Mesodermal cell (in vitro differentiated cells): Measurements from ENCODE around the gene CNOT9.

Source experiments
- H3K27ac ChIP-seq: 2 replicates; pipeline ENCODE4 v1.7.0; 2013; ENCODE audit warnings: mild to moderate bottlenecking, low read depth, low read length, moderate library complexity; ENCODE audit not compliant: severe bottlenecking
- H3K36me3 ChIP-seq: 2 replicates; pipeline ENCODE4 v1.7.1; 2013; ENCODE audit warnings: mild to moderate bottlenecking, low read length, moderate library complexity; ENCODE audit not compliant: control insufficient read depth, insufficient read depth
- H3K4me1 ChIP-seq: one replicate; pipeline ENCODE4 v1.7.1; 2013; ENCODE audit warnings: mild to moderate bottlenecking, low read length; ENCODE audit not compliant: insufficient read depth, control insufficient read depth, poor library complexity, severe bottlenecking
- H3K4me3 ChIP-seq: 2 replicates; pipeline ENCODE4 v1.7.0; 2013; ENCODE audit warnings: low read length, control low read depth, mild to moderate bottlenecking; ENCODE audit not compliant: insufficient read depth, poor library complexity, severe bottlenecking; ENCODE audit errors: extremely low read depth
- H3K9me3 ChIP-seq: 2 replicates; pipeline ENCODE4 v1.7.1; 2013; ENCODE audit warnings: mild to moderate bottlenecking, low read length, moderate library complexity; ENCODE audit not compliant: control insufficient read depth
- WGBS, 2 experiments: methylation state at CpG; one replicate each; pipeline ENCODE4 v1.1.5; 2013; ENCODE audit warnings: missing lambda C conversion rate in 2 of 2; ENCODE audit not compliant: insufficient coverage in 2 of 2; 5-methylcytosine and 5-hydroxymethylcytosine counted together

The CNOT9 gene

GRCh38 chr2:218577482-218578220, 9.0 kb downstream of the CNOT9 start:
- Histone ChIP-seq H3K4me3 (no peak overlapping the region), H3K4me1 (no peaks in the 10 kb centered on the region), H3K9me3 (no peaks in the 10 kb centered on the region), H3K36me3 (peaks cover 77% of the 10 kb centered on the region), H3K27ac (no peak overlapping the region)
- WGBS, 2 experiments: 86 to 90% methylated on average over 2 of the region's 3 CpGs

DNA sequence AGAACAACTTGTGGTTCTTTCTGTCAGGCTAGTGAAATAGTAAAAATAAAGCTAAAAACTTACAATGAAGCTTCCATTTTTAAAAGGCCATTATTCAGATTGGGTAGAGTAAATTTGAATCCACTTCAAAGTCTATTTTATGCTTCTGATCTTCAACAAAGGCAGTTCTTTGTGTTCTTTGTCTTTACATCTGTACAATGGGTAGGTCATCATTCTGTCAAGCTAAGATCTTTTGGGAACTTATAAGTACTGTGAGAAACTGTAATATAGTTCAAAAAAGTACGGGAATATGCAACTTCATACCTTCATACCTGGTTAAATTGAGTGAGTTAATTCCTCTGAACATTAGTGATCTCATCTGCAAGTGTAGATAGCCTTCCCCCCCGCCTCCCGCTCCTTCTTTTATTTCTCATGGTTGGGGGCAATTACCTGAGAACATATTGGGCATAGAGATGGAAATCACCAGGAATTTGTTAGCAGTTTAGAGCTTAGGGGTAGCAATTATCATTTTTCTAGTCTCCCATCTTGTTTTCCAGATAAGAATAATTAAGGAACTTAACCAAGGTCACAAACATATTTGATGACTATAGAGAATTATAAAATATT, 9.7 kb downstream of the CNOT9 start:
- no peak overlapping the region for H3K4me3 ChIP-seq
- WGBS, 2 experiments: 100% methylated on average over 1 of the region's 3 CpGs; no CpG with 5 or more reads in 1 of the 2 experiments

DNA sequence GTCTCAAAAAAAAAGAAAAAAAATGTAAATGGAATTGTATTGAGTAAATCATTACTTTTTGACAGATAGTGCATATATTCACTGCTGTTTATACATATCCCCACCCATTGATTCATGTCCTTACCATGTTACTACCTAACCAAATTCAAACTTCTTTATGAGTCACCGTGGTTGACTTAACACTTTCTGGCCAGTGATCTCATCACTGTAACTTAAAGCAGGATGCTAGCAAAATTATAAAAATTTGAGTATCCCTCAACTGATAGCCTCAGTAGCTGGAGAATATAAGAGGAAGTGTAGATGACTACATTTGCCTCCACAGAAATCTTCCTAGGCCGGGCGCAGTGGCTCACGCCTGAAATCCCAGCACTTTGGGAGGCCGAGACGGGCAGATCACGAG, 13.4 kb downstream of the CNOT9 start:
- Histone ChIP-seq H3K27ac (no peak overlapping the region), H3K4me1 (no peaks in the 10 kb centered on the region), H3K9me3 (no peaks in the 10 kb centered on the region), H3K36me3 (peaks cover 76% of the 10 kb centered on the region), H3K4me3 (no peak overlapping the region)
- 76% methylated on average over 4 of the region's 7 CpGs; no CpG with 5 or more reads in 1 of the 2 experiments for WGBS, 2 experiments

More for the DNA sequence above, 9.7 kb downstream of the CNOT9 start:
- Histone ChIP-seq H3K27ac (no peak overlapping the region), H3K36me3 (peaks cover 78% of the 10 kb centered on the region), H3K4me1 (no peaks in the 10 kb centered on the region), H3K9me3 (no peaks in the 10 kb centered on the region)

- Histone ChIP-seq H3K27ac (no peak overlapping the region), H3K36me3 (peaks cover 88% of the 10 kb centered on the region), H3K9me3 (no peaks in the 10 kb centered on the region), H3K4me3 (no peak overlapping the region), H3K4me1 (no peaks in the 10 kb centered on the region)
- 100% methylated on average over 1 of the region's 6 CpGs for WGBS, 2 experiments
These were observed 15.6 kb downstream of the CNOT9 start for GRCh38 chr2:218583983-218584850.

GRCh38 chr2:218585541-218585940, 16.9 kb downstream of the CNOT9 start:
- H3K36me3 ChIP-seq: peaks cover 90% of the 10 kb centered on the region
- WGBS, 2 experiments: no CpG with 5 or more reads among the region's 1 CpG
- H3K4me3 ChIP-seq: no peak overlapping the region
- H3K4me1 ChIP-seq: no peaks in the 10 kb centered on the region
- H3K9me3 ChIP-seq: no peaks in the 10 kb centered on the region
- no peak overlapping the region for H3K27ac ChIP-seq

- Histone ChIP-seq H3K36me3 (no peaks in the 10 kb centered on the region), H3K9me3 (no peaks in the 10 kb centered on the region), H3K4me1 (peaks cover 11% of the 10 kb centered on the region), H3K27ac (no peak overlapping the region), H3K4me3 (no peak overlapping the region)
- 88 to 100% methylated on average over 2 of the region's 2 CpGs for WGBS, 2 experiments
These were observed 36.8 kb downstream of the CNOT9 start for GRCh38 chr2:218605432-218605831.

DNA sequence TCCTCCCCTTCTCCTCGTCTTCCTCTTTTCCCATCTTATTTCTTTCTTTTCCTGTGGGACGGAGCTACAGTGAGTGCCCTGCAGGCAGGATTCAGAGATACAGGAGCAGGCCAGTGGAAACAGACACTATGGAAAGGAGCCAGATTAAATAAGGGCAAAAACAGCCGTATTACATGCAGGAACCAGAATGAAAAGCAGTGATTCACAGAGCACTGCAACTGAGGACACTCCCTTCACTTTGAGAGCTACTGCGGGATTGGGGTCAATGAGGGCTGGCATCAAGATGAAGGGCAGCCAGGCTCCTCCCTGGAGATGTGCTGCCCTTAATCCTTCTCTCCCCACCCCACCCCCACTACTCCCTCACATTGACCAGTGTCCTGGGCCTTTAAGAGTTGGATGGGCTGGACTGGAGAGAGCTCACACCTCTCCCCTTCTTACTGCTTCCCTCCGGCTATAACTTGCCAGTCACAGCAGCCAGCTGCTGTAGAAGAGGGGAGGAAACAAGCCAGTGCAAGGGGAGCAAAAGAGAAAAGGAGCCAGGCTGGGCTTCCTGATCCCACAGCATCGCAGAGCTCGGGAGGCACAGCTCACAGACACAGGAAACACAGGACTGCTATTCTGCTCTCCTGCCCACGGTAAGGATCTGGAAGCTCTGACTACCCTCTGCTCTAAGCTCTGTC, 38.9 kb downstream of the CNOT9 start, which contains the start of gene PLCD4:
PLCD4 (plus strand) TSS at position 464 of the 680 bp plus-strand sequence. CDS start 7,841 bp downstream, outside the sequence.
- Histone ChIP-seq H3K36me3 (no peaks in the 10 kb centered on the region), H3K27ac (peak within 1 kb of the TSS; percentile 64), H3K4me3 (no peak within 1 kb of the TSS), H3K4me1 (peaks cover 11% of the 10 kb centered on the region), H3K9me3 (no peaks in the 10 kb centered on the region)
- 36 to 43% methylated on average over 7 of the region's 8 CpGs for WGBS, 2 experiments

GRCh38 chr2:218615868-218616315, 47.3 kb downstream of the CNOT9 start:
- H3K4me1 ChIP-seq: no peaks in the 10 kb centered on the region
- H3K36me3 ChIP-seq: no peaks in the 10 kb centered on the region
- H3K4me3 ChIP-seq: no peak overlapping the region
- 91 to 93% methylated on average over 6 of the region's 6 CpGs for WGBS, 2 experiments
- H3K9me3 ChIP-seq: no peaks in the 10 kb centered on the region
- H3K27ac ChIP-seq: no peak overlapping the region

GRCh38 chr2:218618102-218618860, 49.6 kb downstream of the CNOT9 start:
- 91 to 93% methylated on average over 8 to 9 of the region's 9 CpGs for WGBS, 2 experiments
- Histone ChIP-seq H3K9me3 (no peaks in the 10 kb centered on the region), H3K4me1 (peaks cover 6% of the 10 kb centered on the region), H3K4me3 (no peak overlapping the region), H3K36me3 (no peaks in the 10 kb centered on the region), H3K27ac (no peak overlapping the region)
